Measurements from ENCODE around the gene PALLD.

PALLD gene

GRCh38 chr4:168673476-168673875, 176.6 kb downstream of the PALLD start:
- Histone ChIP-seq H3K27ac (no peak overlapping the region), H3K36me3 (no peaks in the 10 kb centered on the region), H3K4me2 (no peak overlapping the region), H3K4me3 (no peak overlapping the region), H4K20me1 (no peaks in the 10 kb centered on the region), H3K27me3 (no peaks in the 10 kb centered on the region), H3K9ac (no peak overlapping the region), H3K9me3 (replicated peaks in 1 of 11) (no peaks in the 10 kb centered on the region), H3K4me1 (no peaks in the 10 kb centered on the region)
- TF ChIP-seq Cebpa-rat (IDR thresholded peaks at IDR 0.05): no peak

- H3K4me3 ChIP-seq: no peak overlapping the region
- H3K4me2 ChIP-seq: no peak overlapping the region
- H3K27ac ChIP-seq: no peak overlapping the region
- H3K27me3 ChIP-seq: no peaks in the 10 kb centered on the region
- no peak overlapping the region for H3K9ac ChIP-seq
- no peaks in the 10 kb centered on the region for H3K9me3 ChIP-seq (replicated peaks in 1 of 11)
- no peaks in the 10 kb centered on the region for H3K4me1 ChIP-seq
- H3K36me3 ChIP-seq: no peaks in the 10 kb centered on the region
- TF ChIP-seq Cebpa-rat (IDR thresholded peaks at IDR 0.05): no peak
- no peaks in the 10 kb centered on the region for H4K20me1 ChIP-seq
Observed at GRCh38 chr4:168674077-168674747, 177.4 kb downstream of the PALLD start.

GRCh38 chr4:168674866-168675265, 178.0 kb downstream of the PALLD start:
- Histone ChIP-seq H3K4me1 (no peaks in the 10 kb centered on the region), H3K4me3 (no peak overlapping the region), H3K36me3 (no peaks in the 10 kb centered on the region), H3K9ac (no peak overlapping the region), H4K20me1 (no peaks in the 10 kb centered on the region), H3K27ac (no peak overlapping the region), H3K9me3 (replicated peaks in 1 of 11) (no peaks in the 10 kb centered on the region), H3K27me3 (no peaks in the 10 kb centered on the region), H3K4me2 (no peak overlapping the region)
- no peak for TF ChIP-seq Cebpa-rat (IDR thresholded peaks at IDR 0.05)

GRCh38 chr4:168677063-168677462, 180.2 kb downstream of the PALLD start:
- no peak overlapping the region for H3K27ac ChIP-seq
- H3K36me3 ChIP-seq: no peaks in the 10 kb centered on the region
- H3K9me3 ChIP-seq (replicated peaks in 1 of 11): no peaks in the 10 kb centered on the region
- H3K4me2 ChIP-seq: no peak overlapping the region
- H3K9ac ChIP-seq: no peak overlapping the region
- TF ChIP-seq Cebpa-rat (IDR thresholded peaks at IDR 0.05): no peak
- H3K4me1 ChIP-seq: no peaks in the 10 kb centered on the region
- no peak overlapping the region for H3K4me3 ChIP-seq
- no peaks in the 10 kb centered on the region for H4K20me1 ChIP-seq
- H3K27me3 ChIP-seq: no peaks in the 10 kb centered on the region

- Histone ChIP-seq H3K27ac (no peak overlapping the region), H3K4me2 (no peak overlapping the region), H3K27me3 (no peaks in the 10 kb centered on the region), H3K9me3 (replicated peaks in 1 of 11) (no peaks in the 10 kb centered on the region), H3K4me1 (no peaks in the 10 kb centered on the region), H4K20me1 (no peaks in the 10 kb centered on the region), H3K4me3 (no peak overlapping the region), H3K9ac (no peak overlapping the region), H3K36me3 (no peaks in the 10 kb centered on the region)
- TF ChIP-seq Cebpa-rat (IDR thresholded peaks at IDR 0.05): no peak
Observed at GRCh38 chr4:168677879-168678278, 181.0 kb downstream of the PALLD start.

GRCh38 chr4:168678751-168679366, 182.0 kb downstream of the PALLD start:
- TF ChIP-seq Cebpa-rat (IDR thresholded peaks at IDR 0.05): no peak

GRCh38 chr4:168679397-168679796, 182.5 kb downstream of the PALLD start:
- no peak overlapping the region for H3K4me3 ChIP-seq
- H4K20me1 ChIP-seq: no peaks in the 10 kb centered on the region
- no peak overlapping the region for H3K27ac ChIP-seq
- no peak overlapping the region for H3K4me2 ChIP-seq
- TF ChIP-seq Cebpa-rat (IDR thresholded peaks at IDR 0.05): no peak
- H3K4me1 ChIP-seq: no peaks in the 10 kb centered on the region
- no peak overlapping the region for H3K9ac ChIP-seq
- H3K27me3 ChIP-seq: no peaks in the 10 kb centered on the region
- H3K36me3 ChIP-seq: no peaks in the 10 kb centered on the region
- no peaks in the 10 kb centered on the region for H3K9me3 ChIP-seq (replicated peaks in 1 of 11)

More at GRCh38 chr4:168678751-168679366, 182.0 kb downstream of the PALLD start:
- no peak overlapping the region for H3K4me3 ChIP-seq
- no peaks in the 10 kb centered on the region for H3K4me1 ChIP-seq
- H3K36me3 ChIP-seq: no peaks in the 10 kb centered on the region
- H3K27ac ChIP-seq: no peak overlapping the region
- no peaks in the 10 kb centered on the region for H3K27me3 ChIP-seq
- no peaks in the 10 kb centered on the region for H4K20me1 ChIP-seq
- no peaks in the 10 kb centered on the region for H3K9me3 ChIP-seq (replicated peaks in 1 of 11)
- no peak overlapping the region for H3K4me2 ChIP-seq
- H3K9ac ChIP-seq: no peak overlapping the region

- H3K9ac ChIP-seq: no peak overlapping the region
- H3K4me2 ChIP-seq: no peak overlapping the region
- H3K9me3 ChIP-seq (replicated peaks in 1 of 11): no peaks in the 10 kb centered on the region
- H3K36me3 ChIP-seq: no peaks in the 10 kb centered on the region
- no peaks in the 10 kb centered on the region for H3K27me3 ChIP-seq
- no peaks in the 10 kb centered on the region for H4K20me1 ChIP-seq
- H3K27ac ChIP-seq: no peak overlapping the region
- no peaks in the 10 kb centered on the region for H3K4me1 ChIP-seq
- H3K4me3 ChIP-seq: no peak overlapping the region
- TF ChIP-seq Cebpa-rat (IDR thresholded peaks at IDR 0.05): no peak
Observed at GRCh38 chr4:168679819-168680218, 183.0 kb downstream of the PALLD start.

GRCh38 chr4:168682898-168683500, 186.1 kb downstream of the PALLD start:
- Histone ChIP-seq H3K9ac (no peak overlapping the region), H3K27ac (no peak overlapping the region), H4K20me1 (no peaks in the 10 kb centered on the region), H3K4me1 (no peaks in the 10 kb centered on the region), H3K36me3 (no peaks in the 10 kb centered on the region), H3K9me3 (replicated peaks in 1 of 11) (no peaks in the 10 kb centered on the region), H3K4me3 (no peak overlapping the region), H3K4me2 (no peak overlapping the region), H3K27me3 (no peaks in the 10 kb centered on the region)
- no peak for TF ChIP-seq Cebpa-rat (IDR thresholded peaks at IDR 0.05)

- Histone ChIP-seq H3K9me3 (replicated peaks in 1 of 11) (no peaks in the 10 kb centered on the region), H3K27me3 (no peaks in the 10 kb centered on the region), H3K36me3 (no peaks in the 10 kb centered on the region), H3K9ac (no peak overlapping the region), H4K20me1 (no peaks in the 10 kb centered on the region), H3K4me1 (no peaks in the 10 kb centered on the region), H3K4me2 (no peak overlapping the region), H3K4me3 (no peak overlapping the region), H3K27ac (no peak overlapping the region)
- no peak for TF ChIP-seq Cebpa-rat (IDR thresholded peaks at IDR 0.05)
Observed at GRCh38 chr4:168683595-168683994, 186.7 kb downstream of the PALLD start.

Data from BLaER1 treated with 17β-estradiol and CSF1 and Interleukin-3, amounts not matched to agents 10 nM and 100 nM (cell line).